Activated T-helper 9 cell treated with anti-CD3 and anti-CD28 coated beads, Interleukin-2, amount 50 U/mL, for 16 hours (primary cell): Measurements from ENCODE around the gene DPYD.

ENCODE experiments used
- DNase-seq: peaks from one replicate; pipeline ENCODE4 v3.0.0-alpha.2; 2020; ENCODE audit warnings: low read depth

The DPYD gene

GRCh38 chr1:97691325-97691724, 229.5 kb downstream of the DPYD start:
- DNase-seq: no peak

GRCh38 chr1:97685360-97685759, 235.5 kb downstream of the DPYD start:
- no peak for DNase-seq

GRCh38 chr1:97680894-97681293, 239.9 kb downstream of the DPYD start:
- no peak for DNase-seq

GRCh38 chr1:97680470-97680869, 240.4 kb downstream of the DPYD start:
- DNase-seq: no peak

- DNase-seq: no peak
Measured at GRCh38 chr1:97677702-97678101, 243.1 kb downstream of the DPYD start.

GRCh38 chr1:97674517-97674916, 246.3 kb downstream of the DPYD start:
- no peak for DNase-seq

- DNase-seq: no peak
Measured at GRCh38 chr1:97668945-97669344, 251.9 kb downstream of the DPYD start.

GRCh38 chr1:97660431-97661105, 260.3 kb downstream of the DPYD start:
- no peak for DNase-seq

- DNase-seq: no peak
Measured at GRCh38 chr1:97654876-97655585, 265.8 kb downstream of the DPYD start.

- no peak for DNase-seq
Measured at GRCh38 chr1:97651250-97651649, 269.6 kb downstream of the DPYD start.

GRCh38 chr1:97649591-97649990, 271.2 kb downstream of the DPYD start:
- no peak for DNase-seq

- no peak for DNase-seq
Measured at GRCh38 chr1:97647776-97648175, 273.1 kb downstream of the DPYD start.

GRCh38 chr1:97646071-97646470, 274.8 kb downstream of the DPYD start:
- DNase-seq: no peak

GRCh38 chr1:97640677-97641076, 280.2 kb downstream of the DPYD start:
- no peak for DNase-seq

GRCh38 chr1:97636941-97637340, 283.9 kb downstream of the DPYD start:
- DNase-seq: no peak

GRCh38 chr1:97634758-97635157, 286.1 kb downstream of the DPYD start:
- no peak for DNase-seq

- no peak for DNase-seq
Measured at GRCh38 chr1:97632776-97633175, 288.1 kb downstream of the DPYD start.

GRCh38 chr1:97632075-97632474, 288.8 kb downstream of the DPYD start:
- DNase-seq: no peak

GRCh38 chr1:97630948-97631347, 289.9 kb downstream of the DPYD start:
- no peak for DNase-seq

GRCh38 chr1:97630281-97630680, 290.6 kb downstream of the DPYD start:
- DNase-seq: no peak

GRCh38 chr1:97623220-97623619, 297.6 kb downstream of the DPYD start:
- DNase-seq: no peak

- no peak for DNase-seq
Measured at GRCh38 chr1:97621955-97622354, 298.9 kb downstream of the DPYD start.

- DNase-seq: no peak
Measured at GRCh38 chr1:97619706-97620105, 301.1 kb downstream of the DPYD start.

GRCh38 chr1:97610748-97611147, 310.1 kb downstream of the DPYD start:
- DNase-seq: no peak
